CD8-positive, alpha-beta memory T cell (primary cell): ENCODE results near the gene HIPK3. TPM values are rescaled to one million over a fixed set of nuclear protein-coding genes. Genes with fewer than 3 reads are reported as not detected.

Source experiments
- CTCF ChIA-PET: fragments of 350-600 bp; sonication (Branson Sonifier 250); formaldehyde crosslinking; loops from one replicate; lab custom pipeline; 2021; ENCODE audit warnings: antibody characterized with exemption; lab: Charles Lee
- POLR2A ChIA-PET: fragments of 350-600 bp; sonication (Branson Sonifier 250); formaldehyde crosslinking; loops from one replicate; lab custom pipeline; 2021; ENCODE audit warnings: antibody characterized with exemption; lab: Charles Lee
- DNase-seq, 5 donors: peaks; one replicate each; pipeline versions ENCODE4 v3.0.0 to v3.0.0-alpha.2; 2020 to 2022; ENCODE audit warnings: mixed read lengths in 1 of 5
- H3K27ac ChIP-seq: one replicate; pipeline ENCODE4 v1.7.0; 2013; ENCODE audit warnings: low read depth, mild to moderate bottlenecking, low read length, moderate library complexity
- H3K27me3 ChIP-seq: 2 replicates; pipeline ENCODE4 v1.7.0; 2013; ENCODE audit warnings: low read length, mild to moderate bottlenecking; ENCODE audit not compliant: insufficient read depth, poor library complexity, severe bottlenecking
- H3K36me3 ChIP-seq: 2 replicates; pipeline ENCODE4 v1.7.0; 2013; ENCODE audit warnings: mild to moderate bottlenecking, low read length, moderate library complexity; ENCODE audit not compliant: insufficient read depth
- H3K4me1 ChIP-seq: 2 replicates; pipeline ENCODE4 v1.7.0; 2013; ENCODE audit warnings: mild to moderate bottlenecking, low read length, moderate library complexity; ENCODE audit not compliant: insufficient read depth
- H3K4me3 ChIP-seq: 2 replicates; pipeline ENCODE4 v1.7.0; 2013; ENCODE audit warnings: mild to moderate bottlenecking, low read length
- H3K9me3 ChIP-seq: 2 replicates; pipeline ENCODE4 v1.7.0; 2013; ENCODE audit warnings: mild to moderate bottlenecking, low read length
- H3K27ac Mint-ChIP-seq, 8 donors: one replicate each; pipeline ENCODE4 v1.8.0; 2020 to 2021; ENCODE audit warnings: mixed read lengths in 8 of 8, mild to moderate bottlenecking in 6 of 8, inconsistent platforms in 3 of 8, moderate library complexity in 3 of 8
- H3K27me3 Mint-ChIP-seq, 2 donors: one replicate each; pipeline ENCODE4 v1.8.0; 2020 to 2021; ENCODE audit warnings: mixed read lengths in 2 of 2, mild to moderate bottlenecking in 1 of 2, moderate library complexity in 1 of 2
- H3K36me3 Mint-ChIP-seq, 3 donors: one replicate each; pipeline ENCODE4 v1.8.0; 2020 to 2021; ENCODE audit warnings: mixed read lengths in 3 of 3, inconsistent platforms in 1 of 3, mild to moderate bottlenecking in 1 of 3
- H3K4me1 Mint-ChIP-seq, 3 donors: one replicate each; pipeline ENCODE4 v1.8.0; 2020 to 2021; ENCODE audit warnings: mixed read lengths in 3 of 3, inconsistent platforms in 1 of 3, mild to moderate bottlenecking in 1 of 3
- H3K4me3 Mint-ChIP-seq, 7 donors: one replicate each; pipeline ENCODE4 v1.8.0; 2020 to 2021; ENCODE audit warnings: mixed read lengths in 7 of 7, mild to moderate bottlenecking in 6 of 7, moderate library complexity in 4 of 7, inconsistent platforms in 2 of 7
- H3K9me3 Mint-ChIP-seq, 5 donors: one replicate each; pipeline ENCODE4 v1.8.0; 2020 to 2022; ENCODE audit warnings: mixed read lengths in 5 of 5, mild to moderate bottlenecking in 3 of 5, moderate library complexity in 2 of 5, inconsistent platforms in 1 of 5
- polyA plus RNA-seq: library from polyadenylated mRNA; unstranded; fragments of 300-500 nt; fragmentation: Illumina TruSeq; gene quantifications from one replicate; pipeline ENCODE4 v1.2.3, GENCODE V29; 2021
- total RNA-seq, 2 experiments: library from RNA; stranded (reverse); gene quantifications; one replicate each; pipeline ENCODE4 v1.2.3, GENCODE V29; 2021

HIPK3 gene
- total and polyA plus RNA-seq, 3 experiments from 2014 or later = 31.6 to 50.9 (median 49.2) TPM

DNA sequence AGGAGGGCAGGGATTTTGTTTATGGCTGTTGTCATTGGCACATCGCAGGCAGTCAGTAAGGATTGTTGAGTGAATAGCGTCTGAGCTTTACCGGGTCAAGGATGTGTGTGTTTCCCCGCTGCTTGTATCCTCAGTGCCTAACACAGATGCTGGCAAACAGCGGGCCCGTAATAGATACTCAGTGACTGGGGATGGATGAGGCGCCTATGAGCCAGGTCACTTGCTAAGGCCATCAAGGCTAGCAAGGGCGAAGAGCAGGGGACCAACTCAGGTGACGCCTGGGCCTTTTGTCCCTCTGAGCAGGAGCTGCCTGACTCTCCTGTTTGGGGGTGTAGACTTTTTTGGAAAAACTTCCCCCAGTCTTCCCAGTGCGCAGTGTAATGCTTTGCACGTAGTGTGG, 118.1 kb downstream of the HIPK3 start:
- Mint-ChIP-seq H3K36me3 (no peaks in the 10 kb centered on the region), H3K4me3 (peak overlapping the region in 4 of 7 donors; percentile 35 to 54 (median 44)), H3K9me3 (no peaks in the 10 kb centered on the region), H3K27me3 (peaks cover 37 to 62% of the 10 kb centered on the region in 2 donors), H3K27ac (no peak overlapping the region), H3K4me1 (peaks cover 0 to 9% (median 2%) of the 10 kb centered on the region in 3 donors)
- DNase-seq = no peak
- H3K9me3 ChIP-seq = no peaks in the 10 kb centered on the region
- no peaks in the 10 kb centered on the region for H3K36me3 ChIP-seq
- H3K4me1 ChIP-seq = no peaks in the 10 kb centered on the region
- ChIA-PET POLR2A (no interaction called here), CTCF (no interaction called here)
- no peak overlapping the region for H3K27ac ChIP-seq
- H3K4me3 ChIP-seq = no peak overlapping the region
- H3K27me3 ChIP-seq = peaks cover 16% of the 10 kb centered on the region

DNA sequence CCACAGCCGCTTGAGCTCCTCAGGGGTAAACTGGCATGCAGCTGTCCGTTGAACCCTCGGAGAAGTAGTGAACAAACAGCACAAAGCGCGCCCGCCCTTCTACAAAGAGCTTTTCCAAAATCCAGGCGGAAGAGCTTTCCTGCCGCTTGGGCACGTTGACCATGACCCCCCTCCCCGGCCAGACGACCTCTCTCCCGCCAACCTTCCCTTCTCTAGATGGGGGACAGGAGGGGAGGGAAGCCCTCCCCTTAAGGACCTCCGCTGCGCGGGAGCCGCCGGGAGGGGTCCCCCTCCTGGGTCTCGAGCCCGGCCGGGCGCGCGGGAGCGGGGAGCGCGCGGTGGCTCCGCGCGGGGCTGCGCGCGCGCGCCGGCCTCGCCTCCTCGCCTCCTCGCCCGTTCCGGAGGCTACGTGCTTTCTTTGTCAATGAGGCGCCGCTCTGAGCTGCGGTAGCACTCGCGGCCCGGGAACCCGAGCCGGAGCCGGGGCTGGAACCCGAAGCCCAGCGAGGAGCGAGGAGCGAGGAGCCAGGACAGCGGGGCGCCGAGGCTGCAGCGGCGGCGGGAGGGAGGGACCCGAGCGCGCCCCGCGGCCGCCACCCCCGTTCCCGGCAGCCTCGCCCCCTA, 118.6 kb downstream of the HIPK3 start, which contains the start of gene KIAA1549L:
KIAA1549L (plus strand) TSS at position 421 of the 624 bp plus-strand sequence.
- Histone ChIP-seq H3K4me3 (no peak within 1 kb of the TSS), H3K4me1 (no peaks in the 10 kb centered on the region), H3K36me3 (no peaks in the 10 kb centered on the region), H3K27ac (no peak within 1 kb of the TSS), H3K27me3 (peaks cover 16% of the 10 kb centered on the region), H3K9me3 (no peaks in the 10 kb centered on the region)
- Mint-ChIP-seq H3K4me1 (peaks cover 0 to 9% (median 2%) of the 10 kb centered on the region in 3 donors), H3K36me3 (no peaks in the 10 kb centered on the region), H3K9me3 (no peaks in the 10 kb centered on the region), H3K27ac (no peak within 1 kb of the TSS), H3K27me3 (peaks cover 37 to 61% of the 10 kb centered on the region in 2 donors), H3K4me3 (peak within 1 kb of the TSS in 5 of 7 donors; percentile 20 to 54 (median 36))
- ChIA-PET POLR2A (no interaction called here), CTCF (no interaction called here)
- no peak for DNase-seq

DNA sequence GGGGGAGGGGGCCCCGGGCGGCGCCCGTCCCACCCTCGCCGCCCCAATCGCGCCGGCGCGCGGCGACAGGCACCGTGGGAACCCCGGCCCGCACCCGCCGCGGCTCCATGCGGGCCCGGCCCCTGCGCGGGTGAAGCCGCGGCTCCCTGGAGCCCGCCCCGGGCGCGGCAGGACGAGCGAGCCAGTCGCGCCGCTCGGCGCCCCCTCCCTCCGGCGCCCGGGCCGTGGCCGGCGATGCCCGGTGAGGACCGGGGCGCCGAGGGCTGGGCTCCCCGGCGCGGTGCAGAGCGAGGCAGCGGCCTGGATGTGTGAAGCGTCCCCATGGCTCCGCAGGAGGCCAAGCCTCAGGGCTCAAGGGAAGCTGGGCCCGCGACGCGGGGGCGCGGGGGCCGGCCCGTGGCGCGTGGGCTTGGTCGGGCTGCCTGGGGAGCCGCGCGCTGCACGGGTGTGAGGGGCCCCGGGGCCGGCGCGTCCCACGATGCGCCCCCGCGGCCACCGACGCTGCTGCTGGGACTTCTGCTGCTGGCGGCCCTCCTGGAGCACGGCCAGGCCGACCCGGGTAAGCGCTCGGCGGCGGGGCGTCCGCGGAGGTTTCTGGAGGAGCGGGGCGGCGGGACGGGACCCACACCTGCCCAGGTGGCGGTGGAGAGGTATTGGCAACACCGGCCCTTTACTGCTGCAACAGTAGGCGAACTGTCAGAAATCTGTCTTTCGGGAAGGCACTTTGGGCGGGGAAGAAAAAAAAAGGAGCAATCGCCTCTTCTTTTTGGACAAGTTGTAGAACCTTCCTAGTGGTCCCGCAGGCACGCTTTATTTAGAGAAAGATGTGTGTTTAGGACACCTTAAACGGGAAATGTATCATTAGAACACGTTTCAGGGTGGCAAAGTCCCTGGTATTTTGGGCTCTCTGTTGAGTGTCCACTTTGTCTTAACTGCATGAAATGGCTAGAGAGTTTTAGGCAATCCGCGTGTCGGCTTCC, 119.4 kb downstream of the HIPK3 start:
- H3K9me3 ChIP-seq = no peaks in the 10 kb centered on the region
- H3K27me3 ChIP-seq = peaks cover 16% of the 10 kb centered on the region
- H3K9me3 Mint-ChIP-seq = no peaks in the 10 kb centered on the region
- no peaks in the 10 kb centered on the region for H3K36me3 Mint-ChIP-seq
- H3K27ac Mint-ChIP-seq = no peak overlapping the region
- H3K4me3 Mint-ChIP-seq = peak overlapping the region in 1 of 7 donors; percentile 22
- DNase-seq = no peak
- POLR2A ChIA-PET = no interaction called here
- no peak overlapping the region for H3K4me3 ChIP-seq
- no peaks in the 10 kb centered on the region for H3K36me3 ChIP-seq
- H3K27ac ChIP-seq = no peak overlapping the region
- H3K27me3 Mint-ChIP-seq = peaks cover 37 to 61% of the 10 kb centered on the region in 2 donors
- H3K4me1 Mint-ChIP-seq = peaks cover 0 to 9% (median 2%) of the 10 kb centered on the region in 3 donors
- no peaks in the 10 kb centered on the region for H3K4me1 ChIP-seq
- CTCF ChIA-PET = no interaction called here

DNA sequence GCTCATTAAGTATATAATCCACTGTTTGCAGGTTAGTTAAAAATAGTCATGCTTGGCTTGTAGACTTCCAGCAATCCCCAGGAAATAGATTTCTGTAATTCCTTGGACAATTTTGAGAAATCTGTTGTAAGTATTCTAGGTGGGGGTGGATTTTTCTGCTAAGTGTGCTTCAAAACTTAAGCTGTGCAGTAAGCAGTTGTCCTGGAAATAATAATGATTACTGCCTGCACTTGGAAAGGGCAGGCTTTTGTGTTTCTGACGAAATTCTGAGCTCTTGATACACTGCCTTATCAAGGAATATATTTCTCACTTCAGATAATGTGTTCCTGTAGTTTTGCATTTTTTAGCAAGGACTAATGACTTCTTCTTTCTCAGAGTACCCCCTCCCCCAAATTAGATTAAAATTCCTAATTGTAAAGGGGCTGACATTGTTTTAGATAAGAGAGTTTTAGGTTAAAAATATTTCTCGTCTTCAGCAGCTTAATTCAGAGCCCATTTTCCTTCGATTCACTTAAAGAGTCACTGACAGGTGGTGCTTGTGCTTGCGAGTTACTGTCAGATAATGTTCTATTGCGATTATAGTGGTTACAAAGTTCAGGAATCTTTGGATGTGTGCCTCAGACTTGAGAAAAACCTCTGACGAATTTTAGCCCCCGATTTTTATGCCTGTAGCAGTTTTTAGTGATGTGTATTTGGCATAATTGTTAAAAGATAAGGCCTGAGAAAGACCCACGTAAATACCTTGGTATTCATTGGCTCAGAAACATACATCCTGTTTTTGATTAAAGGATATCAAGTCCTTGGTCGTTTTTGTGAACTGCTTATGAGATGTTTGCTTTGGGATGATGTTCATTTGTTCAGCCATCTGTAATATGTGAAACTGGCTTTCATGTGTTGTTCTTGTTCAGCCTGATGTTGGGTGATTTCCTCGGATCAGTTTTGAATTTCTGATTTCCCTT, 120.5 kb downstream of the HIPK3 start:
- ChIA-PET CTCF (no interaction called here), POLR2A (no interaction called here)
- peaks cover 34 to 60% of the 10 kb centered on the region in 2 donors for H3K27me3 Mint-ChIP-seq
- H3K4me1 Mint-ChIP-seq = peaks cover 0 to 9% (median 2%) of the 10 kb centered on the region in 3 donors
- no peaks in the 10 kb centered on the region for H3K36me3 Mint-ChIP-seq
- Histone ChIP-seq H3K27ac (no peak overlapping the region), H3K4me3 (no peak overlapping the region), H3K4me1 (no peaks in the 10 kb centered on the region), H3K27me3 (peaks cover 16% of the 10 kb centered on the region), H3K36me3 (no peaks in the 10 kb centered on the region), H3K9me3 (no peaks in the 10 kb centered on the region)
- H3K27ac Mint-ChIP-seq = no peak overlapping the region
- DNase-seq = no peak
- H3K9me3 Mint-ChIP-seq = no peaks in the 10 kb centered on the region
- no peak overlapping the region for H3K4me3 Mint-ChIP-seq

DNA sequence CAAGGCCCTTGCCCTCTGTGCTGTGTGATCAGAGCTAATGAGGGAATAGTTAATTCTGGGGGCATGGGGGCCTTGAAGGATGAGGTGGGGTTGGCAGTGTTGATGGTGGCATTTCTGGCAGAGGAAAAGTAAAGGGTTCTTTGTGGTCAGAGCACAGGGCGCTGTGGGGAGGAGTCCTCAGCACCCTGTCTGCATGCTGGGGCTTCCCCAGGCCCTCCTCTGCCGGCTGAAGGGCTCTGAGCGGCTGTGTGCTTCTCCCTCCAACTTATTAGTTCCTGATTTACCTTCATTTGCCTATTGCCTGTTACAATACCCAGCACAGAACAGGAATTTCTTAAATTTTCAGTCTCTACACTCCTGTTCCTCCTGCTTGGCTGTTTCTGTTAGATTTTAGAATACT, 122.8 kb downstream of the HIPK3 start:
- no peak for DNase-seq
- Histone ChIP-seq H3K36me3 (no peaks in the 10 kb centered on the region), H3K27me3 (peaks cover 16% of the 10 kb centered on the region), H3K27ac (no peak overlapping the region), H3K4me3 (no peak overlapping the region), H3K4me1 (no peaks in the 10 kb centered on the region), H3K9me3 (no peaks in the 10 kb centered on the region)
- no peak overlapping the region for H3K4me3 Mint-ChIP-seq
- CTCF ChIA-PET = interaction anchor here (1.2 kb wide), 1 partner anchor 16 kb away, joined by 3 read pairs; no protein-coding TSS in a partner anchor
- no peaks in the 10 kb centered on the region for H3K9me3 Mint-ChIP-seq
- no peaks in the 10 kb centered on the region for H3K36me3 Mint-ChIP-seq
- H3K4me1 Mint-ChIP-seq = peaks cover 0 to 9% (median 2%) of the 10 kb centered on the region in 3 donors
- peaks cover 19 to 40% of the 10 kb centered on the region in 2 donors for H3K27me3 Mint-ChIP-seq
- H3K27ac Mint-ChIP-seq = no peak overlapping the region
- POLR2A ChIA-PET = no interaction called here

DNA sequence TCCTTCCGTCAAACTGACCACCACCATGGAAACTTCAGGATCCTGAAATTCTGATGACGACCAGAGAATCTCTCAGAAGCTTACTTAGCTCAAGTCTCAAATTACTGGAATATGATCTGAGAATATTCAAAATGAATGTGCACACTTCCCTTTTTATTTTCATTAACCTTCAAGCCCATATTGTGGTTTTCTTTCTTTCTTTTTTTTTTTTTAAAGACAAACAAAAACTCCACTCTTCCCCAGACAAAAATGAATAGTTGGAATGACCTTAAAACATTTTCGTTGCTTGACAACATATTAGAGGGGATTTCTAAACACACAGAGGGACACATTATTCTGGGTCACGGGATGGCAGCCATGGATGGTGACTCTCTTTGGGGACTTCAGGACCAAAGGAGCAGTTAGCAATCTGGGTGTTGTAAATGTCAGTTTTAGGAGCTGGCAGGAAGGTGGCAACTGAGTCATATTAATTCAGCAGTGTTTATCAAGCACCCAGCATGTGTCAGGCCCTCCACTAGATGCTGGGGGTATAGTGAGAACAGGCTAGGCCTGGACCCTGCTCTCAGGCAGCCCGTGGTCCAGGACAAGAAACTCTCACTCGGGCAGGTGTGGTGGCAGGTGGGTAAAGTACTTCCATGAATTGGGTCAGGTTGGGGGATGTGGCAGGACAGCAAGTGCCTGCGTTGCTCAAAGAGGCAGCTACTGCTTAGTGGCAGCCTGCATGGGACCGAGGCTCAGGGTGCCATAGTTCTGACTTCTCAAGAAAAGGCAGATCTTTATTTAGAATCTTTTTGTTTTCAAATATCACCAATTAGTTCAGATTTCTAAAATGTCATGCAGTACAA, 126.1 kb downstream of the HIPK3 start:
- Mint-ChIP-seq H3K27me3 (peaks cover 15 to 16% of the 10 kb centered on the region in 2 donors), H3K36me3 (no peaks in the 10 kb centered on the region), H3K9me3 (peaks cover 0 to 6% (median 4%) of the 10 kb centered on the region in 5 donors), H3K27ac (no peak overlapping the region), H3K4me3 (no peak overlapping the region), H3K4me1 (no peaks in the 10 kb centered on the region)
- Histone ChIP-seq H3K4me3 (no peak overlapping the region), H3K27me3 (peaks cover 5% of the 10 kb centered on the region), H3K36me3 (no peaks in the 10 kb centered on the region), H3K4me1 (no peaks in the 10 kb centered on the region), H3K27ac (no peak overlapping the region), H3K9me3 (no peaks in the 10 kb centered on the region)
- no peak for DNase-seq
- ChIA-PET POLR2A (no interaction called here), CTCF (no interaction called here)

DNA sequence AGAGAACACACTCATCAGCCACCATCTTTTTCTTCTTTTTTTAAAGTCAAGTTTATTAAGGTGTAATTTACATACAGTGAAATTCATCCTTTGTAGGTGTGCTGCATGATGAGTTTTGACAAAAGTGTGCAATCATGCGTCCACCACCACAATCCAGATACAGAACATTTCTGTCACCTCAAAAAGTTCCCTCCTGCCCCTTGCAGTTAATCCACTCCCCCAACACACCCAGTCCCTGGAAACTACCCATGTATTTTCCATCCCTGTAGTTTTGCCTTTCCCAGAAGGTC, 126.7 kb downstream of the HIPK3 start:
- no peaks in the 10 kb centered on the region for H3K4me1 ChIP-seq
- H3K36me3 ChIP-seq = no peaks in the 10 kb centered on the region
- H3K27ac ChIP-seq = no peak overlapping the region
- no peak overlapping the region for H3K4me3 Mint-ChIP-seq
- DNase-seq = no peak
- H3K27me3 Mint-ChIP-seq = peaks cover 13 to 14% of the 10 kb centered on the region in 2 donors
- H3K27me3 ChIP-seq = no peaks in the 10 kb centered on the region
- H3K4me3 ChIP-seq = no peak overlapping the region
- no peaks in the 10 kb centered on the region for H3K4me1 Mint-ChIP-seq
- H3K9me3 ChIP-seq = no peaks in the 10 kb centered on the region
- H3K27ac Mint-ChIP-seq = no peak overlapping the region
- POLR2A ChIA-PET = no interaction called here
- H3K36me3 Mint-ChIP-seq = no peaks in the 10 kb centered on the region
- CTCF ChIA-PET = no interaction called here
- H3K9me3 Mint-ChIP-seq = peaks cover 0 to 6% (median 4%) of the 10 kb centered on the region in 5 donors
